IMR-90 (cell line): Measurements from ENCODE around the gene S100A8. TPM values are rescaled to one million over a fixed set of nuclear protein-coding genes. Genes with fewer than 3 reads are reported as not detected.

ENCODE experiments used
- ATAC-seq: fragments of 200-7000 bp; cut with Tn5 transposase; 2 replicates; pipeline ENCODE4 v1.9.1; 2020; ENCODE audit warnings: low read depth, mild to moderate bottlenecking, moderate library complexity
- BruUV-seq: library from RNA; stranded (reverse); fragments of 400-500 nt; replicated peaks from 2 replicates; lab custom pipeline; 2021; lab: Mats Ljungman, UMichigan
- CTCF ChIA-PET: fragments of 300-600 bp; formaldehyde crosslinking; extraction: SDS; loops from one replicate; lab custom pipeline; 2021; ENCODE audit warnings: antibody characterized with exemption; lab: Yijun Ruan, JAX
- POLR2A ChIA-PET: fragments of 300-600 bp; sonication (Branson Sonifier 250); formaldehyde crosslinking; loops from one replicate; lab custom pipeline; 2022; ENCODE audit warnings: antibody characterized with exemption; ENCODE audit not compliant: unreplicated experiment; lab: Charles Lee
- DNase-seq: peaks from one replicate; pipeline ENCODE4 v3.0.0; 2013
- H2AFZ ChIP-seq: replicated peaks from 2 replicates; pipeline ENCODE3; 2013; ENCODE audit warnings: low read length, mild to moderate bottlenecking; ENCODE audit not compliant: poor library complexity
- H2AK5ac ChIP-seq: 2 replicates; pipeline ENCODE4 v1.6.1; 2013; ENCODE audit warnings: low read depth, low read length, inconsistent platforms
- H2AK9ac ChIP-seq: replicated peaks from 2 replicates; pipeline ENCODE3; 2013; ENCODE audit warnings: mild to moderate bottlenecking, low read depth, low read length, moderate library complexity; ENCODE audit not compliant: poor library complexity
- H2BK120ac ChIP-seq: 2 replicates; pipeline ENCODE4 v1.6.1; 2013; ENCODE audit warnings: low read depth, low read length, inconsistent platforms
- H2BK15ac ChIP-seq: 3 replicates; pipeline ENCODE4 v1.6.1; 2013; ENCODE audit warnings: low read depth, low read length, inconsistent platforms
- H2BK20ac ChIP-seq: 2 replicates; pipeline ENCODE4 v1.6.1; 2013; ENCODE audit warnings: low read depth, mild to moderate bottlenecking, inconsistent platforms, low read length, moderate library complexity
- H2BK5ac ChIP-seq: 2 replicates; pipeline ENCODE4 v1.6.1; 2013; ENCODE audit warnings: mild to moderate bottlenecking, low read depth, low read length, inconsistent platforms; ENCODE audit not compliant: poor library complexity, severe bottlenecking
- H3K14ac ChIP-seq: replicated peaks from 2 replicates; pipeline ENCODE4 v1.6.1; 2013; ENCODE audit warnings: low read depth, low read length, inconsistent platforms
- H3K18ac ChIP-seq: 2 replicates; pipeline ENCODE4 v1.6.1; 2013; ENCODE audit warnings: low read depth, low read length, control low read depth
- H3K23ac ChIP-seq: 2 replicates; pipeline ENCODE4 v1.6.1; 2013; ENCODE audit warnings: low read depth, low read length, inconsistent platforms
- H3K27ac ChIP-seq: 2 replicates; pipeline ENCODE4 v1.5.1; 2013; ENCODE audit warnings: mild to moderate bottlenecking, control low read depth, low read length; ENCODE audit not compliant: insufficient read depth
- H3K27me3 ChIP-seq: 2 replicates; pipeline ENCODE4 v1.6.1; 2013; ENCODE audit warnings: low read length; ENCODE audit not compliant: control insufficient read depth, insufficient read depth
- H3K36me3 ChIP-seq: 2 replicates; pipeline ENCODE4 v1.6.1; 2013; ENCODE audit warnings: low read length, mixed read lengths; ENCODE audit not compliant: control insufficient read depth, insufficient read depth
- H3K4ac ChIP-seq: 2 replicates; pipeline ENCODE4 v1.6.1; 2013; ENCODE audit warnings: low read depth, low read length, inconsistent platforms
- H3K4me1 ChIP-seq: 2 replicates; pipeline ENCODE4 v1.6.1; 2013; ENCODE audit warnings: low read length, mixed read lengths; ENCODE audit not compliant: control insufficient read depth, insufficient read depth
- H3K4me2 ChIP-seq: 2 replicates; pipeline ENCODE4 v1.6.1; 2013; ENCODE audit warnings: low read depth, mild to moderate bottlenecking, control low read depth, low read length, moderate library complexity
- H3K4me3 ChIP-seq: 2 replicates; pipeline ENCODE4 v1.5.1; 2013; ENCODE audit warnings: low read depth, mild to moderate bottlenecking, control low read depth, low read length, moderate library complexity; ENCODE audit not compliant: insufficient read depth
- H3K56ac ChIP-seq: 2 replicates; pipeline ENCODE4 v1.6.1; 2013; ENCODE audit warnings: low read length, inconsistent platforms; ENCODE audit not compliant: insufficient read depth; ENCODE audit errors: extremely low read depth
- H3K79me1 ChIP-seq, 2 experiments: 2 replicates each; pipeline ENCODE4 v1.6.1; 2013; ENCODE audit warnings: low read length in 2 of 2, inconsistent platforms in 1 of 2, low read depth in 1 of 2
- H3K9ac ChIP-seq: 2 replicates; pipeline ENCODE4 v1.6.1; 2013; ENCODE audit warnings: low read depth, low read length, control low read depth
- H3K9me1 ChIP-seq: 2 replicates; pipeline ENCODE4 v1.6.1; 2013; ENCODE audit warnings: low read length, inconsistent platforms; ENCODE audit not compliant: insufficient read depth
- H3K9me3 ChIP-seq: 2 replicates; pipeline ENCODE4 v1.6.1; 2013; ENCODE audit warnings: low read length; ENCODE audit not compliant: control insufficient read depth, insufficient read depth
- H4K20me1 ChIP-seq: 2 replicates; pipeline ENCODE4 v1.6.1; 2013; ENCODE audit warnings: low read length, inconsistent platforms; ENCODE audit not compliant: insufficient read depth
- H4K5ac ChIP-seq: 2 replicates; pipeline ENCODE4 v1.6.1; 2013; ENCODE audit warnings: mild to moderate bottlenecking, low read depth, low read length, control low read depth
- H4K8ac ChIP-seq, 2 experiments: 2 replicates each; pipeline ENCODE4 v1.6.1; 2013; ENCODE audit warnings: low read depth in 2 of 2, low read length in 2 of 2, control low read depth in 1 of 2, inconsistent platforms in 1 of 2
- H4K91ac ChIP-seq: 2 replicates; pipeline ENCODE4 v1.6.1; 2013; ENCODE audit warnings: low read depth, low read length, inconsistent platforms; ENCODE audit not compliant: insufficient read depth
- CHD1 ChIP-seq: IDR thresholded peaks from 2 replicates; pipeline ENCODE4 v1.6.1; 2012; ENCODE audit warnings: low read depth, low read length, improper control_type of control experiment
- FOS ChIP-seq: fragments of 150-350 bp; IDR thresholded peaks from 2 replicates; pipeline ENCODE4 v1.6.1; 2016; ENCODE audit warnings: low read depth, low read length
- NFE2L2 ChIP-seq: fragments of 150-350 bp; IDR thresholded peaks from 2 replicates; pipeline ENCODE4 v1.6.1; 2016; ENCODE audit warnings: low read depth, mild to moderate bottlenecking, low read length
- WGBS, 2 experiments: methylation state at CpG; one replicate each; pipeline versions ENCODE4 v1.1.5 to v1.1.7; 2013; ENCODE audit warnings: missing lambda C conversion rate in 2 of 2; ENCODE audit not compliant: insufficient read length in 1 of 2; ENCODE audit errors: extremely low coverage in 2 of 2; 5-methylcytosine and 5-hydroxymethylcytosine counted together
- dilution Hi-C: fragments of 300-500 bp; cut with HindIII; formaldehyde crosslinking; loops from one replicate; pipeline ENCODE4 v1.14.3; 2018; ENCODE audit warnings: low sequenced_read_pairs; ENCODE audit not compliant: unreplicated experiment
- in situ Hi-C: fragments of 300-500 bp; cut with MboI; formaldehyde crosslinking; loops from 3 replicates; pipeline ENCODE4 v1.14.3; 2019; ENCODE audit warnings: low sequenced_read_pairs, inconsistent platforms, mixed read lengths
- intact Hi-C: fragments of 100-400 bp; cut with micrococcal nuclease; formaldehyde crosslinking; loops from 2 replicates; pipeline ENCODE4 v1.10.0; 2022
- polyA plus RNA-seq, 3 experiments: library from polyadenylated mRNA; depleted of rRNA; stranded (reverse); fragments of >200 nt; gene quantifications; 2 replicates each; pipeline ENCODE4 v1.2.3, GENCODE V29; 2012; ENCODE audit warnings: low replicate concordance in 1 of 3
- total RNA-seq: library from RNA; depleted of rRNA; stranded (reverse); fragments of >200 nt; gene quantifications from 2 replicates; pipeline ENCODE4 v1.2.3, GENCODE V29; 2012

S100A8 gene
- total and polyA plus RNA-seq, 2 of the 4 experiments (the other 2 are of a cell fraction), result not detected

DNA sequence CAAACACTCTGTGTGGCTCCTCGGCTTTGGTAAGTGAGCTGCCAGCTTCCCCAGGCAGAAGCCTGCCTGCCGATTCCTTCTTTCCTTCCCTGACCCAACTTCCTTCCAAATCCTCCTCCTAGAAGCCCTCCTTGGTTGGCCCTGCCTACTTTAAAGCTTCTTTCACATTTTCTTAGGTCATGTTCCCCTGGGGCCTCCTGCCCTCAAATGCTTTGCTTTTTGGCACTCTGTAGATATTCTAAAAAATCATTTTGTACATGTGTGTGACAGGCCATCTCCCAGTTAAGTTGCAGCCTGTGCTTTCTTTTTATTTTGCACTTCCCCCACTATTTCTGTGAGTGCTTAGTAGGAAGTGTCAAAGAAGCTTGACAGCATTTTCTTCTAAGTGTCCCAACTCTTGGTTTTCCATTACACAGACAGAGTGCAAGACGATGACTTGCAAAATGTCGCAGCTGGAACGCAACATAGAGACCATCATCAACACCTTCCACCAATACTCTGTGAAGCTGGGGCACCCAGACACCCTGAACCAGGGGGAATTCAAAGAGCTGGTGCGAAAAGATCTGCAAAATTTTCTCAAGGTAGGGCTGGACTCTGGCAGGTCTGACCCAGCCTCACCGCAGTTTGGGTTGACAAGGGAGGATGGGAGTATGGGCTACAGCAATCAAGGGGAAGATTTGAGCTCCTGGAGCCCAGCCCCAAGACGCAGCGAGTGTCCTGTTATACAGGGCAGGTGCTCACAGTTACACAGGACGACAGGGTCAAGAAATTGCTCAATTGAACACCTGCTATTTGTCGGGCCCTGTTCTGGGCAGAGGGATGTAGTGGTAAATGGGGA lies 32.8 kb downstream of the S100A8 start, which contains the start of gene S100A9:
Gene S100A9 (plus strand): TSS at position 2 of the 838 bp plus-strand sequence. CDS start 430 bp downstream, at position 432.
- H3K9ac ChIP-seq, result no peak within 1 kb of the TSS
- BruUV-seq, result no TSS peak
- no peak within 1 kb of the TSS for H3K4me2 ChIP-seq
- no peak within 1 kb of the TSS for H3K4me3 ChIP-seq
- H4K91ac ChIP-seq, result no peak within 1 kb of the TSS
- H2BK120ac ChIP-seq, result no peak within 1 kb of the TSS
- no peaks in the 10 kb centered on the region for H3K79me1 ChIP-seq
- no peaks in the 10 kb centered on the region for H3K9me3 ChIP-seq
- 71% methylated on average over 8 of the region's 11 CpGs; no CpG with 5 or more reads in 1 of the 2 experiments for WGBS, 2 experiments
- H2BK15ac ChIP-seq, result no peak within 1 kb of the TSS
- no peak within 1 kb of the TSS for H3K56ac ChIP-seq
- no peak within 1 kb of the TSS for H3K4ac ChIP-seq
- H2AK9ac ChIP-seq, result no peak within 1 kb of the TSS
- no peak within 1 kb of the TSS for H2AK5ac ChIP-seq
- H2AFZ ChIP-seq, result no peak within 1 kb of the TSS
- no peak within 1 kb of the TSS for H4K5ac ChIP-seq
- in situ Hi-C loops, result no loop called here
- no peaks in the 10 kb centered on the region for H3K4me1 ChIP-seq
- ChIA-PET CTCF (interaction anchor here (0.6 to 1.8 kb wide), 2 partner anchors 134 to 137 kb away, joined by 4 to 7 read pairs; no protein-coding TSS in a partner anchor), POLR2A (no interaction called here)
- no peak for DNase-seq
- no peaks in the 10 kb centered on the region for H3K9me1 ChIP-seq
- intact Hi-C loops, result no loop called here
- dilution Hi-C loops, result no loop called here
- no peak within 1 kb of the TSS for H2BK5ac ChIP-seq
- ATAC-seq, result no peak
- no peak within 1 kb of the TSS for H3K27ac ChIP-seq
- no peak within 1 kb of the TSS for H3K18ac ChIP-seq
- no peak within 1 kb of the TSS for H4K8ac ChIP-seq
- no peaks in the 10 kb centered on the region for H4K20me1 ChIP-seq
- H3K27me3 ChIP-seq, result peaks cover 12% of the 10 kb centered on the region; the same call in 1 of the 2 replicates
- no peak within 1 kb of the TSS for H3K14ac ChIP-seq
- H3K23ac ChIP-seq, result no peak within 1 kb of the TSS
- TF ChIP-seq FOS, result no peak
- TF ChIP-seq NFE2L2, result peak; percentile 31; the same call in 1 of the 2 replicates
- no peak for TF ChIP-seq CHD1
- H3K36me3 ChIP-seq, result no peaks in the 10 kb centered on the region
- no peak within 1 kb of the TSS for H2BK20ac ChIP-seq
